Measurements from ENCODE around the gene MRPL11.
"Not testable (repeated sequence)": the region's sequence is repeated elsewhere in the genome, so short reads cannot be mapped to it uniquely, and the experiment has no call there.

Gene MRPL11

DNA sequence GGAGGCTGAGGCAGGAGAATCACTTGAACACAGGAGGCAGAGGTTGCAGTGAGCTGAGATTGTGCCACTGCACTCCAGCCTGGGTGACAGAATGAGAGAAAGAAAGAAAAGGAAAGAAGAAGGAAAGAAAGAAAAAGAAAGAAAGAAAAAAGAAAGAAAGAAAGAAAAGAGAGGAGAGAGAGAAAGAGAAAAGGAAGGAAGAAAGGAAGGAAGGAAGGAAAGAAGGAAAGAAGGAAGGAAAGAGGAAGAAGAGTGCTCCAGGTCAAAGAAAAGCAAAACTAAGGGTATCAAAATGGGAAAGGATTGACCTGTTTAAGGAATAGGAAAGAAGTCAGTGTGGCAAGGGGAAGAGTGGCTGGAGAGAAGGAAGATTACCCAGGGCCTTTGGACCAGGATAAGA lies 7.4 kb downstream of the MRPL11 start:
- DNase-seq (ENCODE audit: low spot score), result not testable (repeated sequence)

DNA sequence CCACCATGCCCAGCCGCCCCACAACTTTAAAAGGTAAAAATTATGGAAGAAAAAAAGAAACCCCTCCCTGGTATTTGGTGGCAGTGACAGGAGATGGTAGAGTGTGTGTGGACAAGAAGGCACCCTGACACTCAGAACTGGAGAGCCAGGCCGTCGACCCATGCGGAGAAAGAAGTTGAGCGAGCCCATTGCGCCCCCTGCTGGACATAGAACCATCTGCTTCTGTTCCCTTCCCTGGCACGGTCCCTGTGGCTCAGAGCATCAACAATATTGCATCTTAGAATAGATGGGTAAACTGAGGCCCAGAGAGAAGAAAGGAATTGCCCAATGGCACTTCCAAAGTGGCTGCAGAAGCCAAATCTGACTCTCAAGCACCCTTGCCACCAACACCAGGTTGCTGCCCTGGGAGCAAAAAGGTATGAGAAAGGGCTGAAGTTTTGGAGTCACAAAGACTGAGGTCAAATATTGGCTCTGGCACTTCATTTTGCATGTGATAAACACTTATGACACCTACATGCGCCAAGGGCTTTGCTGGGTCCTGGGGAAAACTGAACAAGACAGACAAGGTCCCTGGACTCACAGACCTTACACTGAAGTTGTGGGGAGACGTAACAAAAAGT lies 8.6 kb downstream of the MRPL11 start:
- peak; percentile 87 for DNase-seq (ENCODE audit: low spot score)

DNA sequence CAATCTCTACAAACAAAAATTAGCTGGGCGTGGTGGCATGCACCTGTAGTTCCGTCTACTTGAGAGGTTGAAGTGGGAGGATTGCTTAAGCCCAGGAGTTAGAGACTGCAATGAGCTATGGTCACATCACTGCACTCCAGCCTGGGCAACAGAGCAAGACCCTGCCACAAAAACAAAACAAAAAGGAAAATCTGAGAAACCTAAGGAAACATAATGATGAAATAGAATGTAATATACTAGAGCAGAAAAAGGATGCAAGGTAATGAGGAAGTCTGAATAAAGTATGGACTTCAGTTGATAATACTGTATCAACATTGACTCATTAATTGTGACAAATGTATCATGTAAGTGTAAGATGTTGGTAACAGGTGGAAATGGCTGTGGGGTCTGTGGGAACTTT lies 9.7 kb downstream of the MRPL11 start:
- no peak for DNase-seq (ENCODE audit: low spot score)

DNA sequence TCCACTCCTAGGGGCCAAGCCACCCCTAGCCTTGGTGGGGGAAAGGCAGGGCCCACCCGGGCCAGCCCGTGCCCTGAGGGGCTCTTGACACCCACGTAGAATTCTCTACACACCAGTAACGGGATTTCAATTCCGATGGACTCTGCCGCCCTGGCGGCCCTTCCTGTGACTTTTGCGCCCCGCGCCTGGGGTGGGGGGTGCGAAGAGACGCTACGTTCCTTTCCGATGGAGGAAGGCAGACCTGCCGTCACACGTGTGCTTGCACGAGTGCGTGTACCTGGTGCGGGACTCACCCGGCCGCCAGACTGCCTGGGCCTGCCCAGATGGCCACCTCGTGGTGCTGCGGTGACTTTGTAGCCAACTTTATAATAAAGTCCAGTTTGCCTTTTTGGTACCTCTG lies 12.3 kb downstream of the MRPL11 start:
- no peak for DNase-seq (ENCODE audit: low spot score)

DNA sequence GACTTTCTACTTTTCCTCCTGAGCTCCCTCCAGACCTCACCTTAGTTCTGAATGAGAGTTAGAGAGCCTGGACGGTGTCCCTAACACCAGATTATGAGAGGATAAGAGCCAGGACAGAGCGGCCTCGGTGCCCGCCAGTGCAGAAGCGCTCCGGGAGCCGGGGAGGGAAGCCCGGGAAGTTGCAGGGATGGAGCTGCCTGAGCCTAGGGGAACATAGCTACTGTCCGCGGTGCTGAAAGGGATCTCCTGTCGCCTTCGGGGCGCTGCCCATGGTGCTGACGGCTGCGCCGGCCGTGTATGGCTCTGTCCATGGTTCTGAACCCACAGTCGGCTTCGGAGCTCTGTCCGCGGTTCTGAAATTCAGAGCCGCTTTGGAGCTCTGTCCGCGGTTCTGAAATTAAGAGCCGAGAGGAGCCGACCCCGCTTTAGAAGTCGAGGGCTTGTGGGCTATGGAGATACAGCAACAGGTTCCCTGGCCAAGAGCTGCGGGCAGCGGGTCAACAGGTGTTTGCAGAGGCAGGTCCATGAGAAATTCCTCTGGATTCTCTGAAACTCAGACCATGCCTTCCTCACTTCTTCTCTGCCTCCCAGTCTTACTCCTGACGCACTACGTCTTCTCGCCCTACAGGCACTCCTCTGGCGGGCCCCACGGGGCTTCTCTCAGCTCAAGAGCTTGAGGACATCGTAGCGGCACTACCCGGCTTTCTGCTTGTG lies 17.0 kb downstream of the MRPL11 start:
- peak; percentile 92 for DNase-seq (ENCODE audit: low spot score)

DNA sequence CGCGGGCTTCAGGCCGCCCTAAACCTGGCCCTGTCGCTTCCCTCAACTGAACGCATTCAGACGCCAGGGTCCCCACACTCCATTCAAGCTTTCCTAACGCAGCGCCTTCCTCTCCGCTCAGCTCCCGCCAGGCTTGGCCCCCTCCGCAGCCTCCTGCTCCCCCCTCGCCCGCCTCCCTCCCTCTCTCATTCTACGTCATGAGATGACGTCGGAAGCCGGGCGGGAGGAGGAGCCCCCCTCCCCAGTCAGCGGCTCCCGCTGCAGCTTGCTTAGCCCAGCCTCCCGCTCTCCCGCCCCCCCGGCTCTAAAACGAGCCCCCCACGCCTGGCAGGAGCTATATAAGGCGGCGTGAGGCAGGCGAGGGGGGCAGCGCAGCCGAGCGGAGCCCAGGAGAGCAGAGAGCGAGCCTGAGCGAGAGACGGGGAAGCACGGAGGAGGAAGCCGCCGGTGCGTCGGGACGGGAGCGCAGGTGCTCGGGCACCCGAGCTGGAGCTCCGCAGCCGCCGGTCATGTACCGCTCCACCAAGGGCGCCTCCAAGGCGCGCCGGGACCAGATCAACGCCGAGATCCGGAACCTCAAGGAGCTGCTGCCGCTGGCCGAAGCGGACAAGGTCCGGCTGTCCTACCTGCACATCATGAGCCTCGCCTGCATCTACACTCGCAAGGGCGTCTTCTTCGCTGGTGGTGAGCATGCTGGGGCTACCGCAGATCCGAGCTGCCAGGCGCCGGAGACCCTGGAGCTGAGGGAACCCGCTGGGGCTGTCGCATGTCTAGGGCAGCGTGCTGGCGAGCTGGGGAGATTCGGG lies 17.8 kb downstream of the MRPL11 start, which contains the start of gene NPAS4:
TSS of gene NPAS4 (plus strand) at position 365 of the 806 bp plus-strand sequence. CDS start at position 510, 145 bp downstream.
- DNase-seq (ENCODE audit: low spot score), result peak; percentile 58

DNA sequence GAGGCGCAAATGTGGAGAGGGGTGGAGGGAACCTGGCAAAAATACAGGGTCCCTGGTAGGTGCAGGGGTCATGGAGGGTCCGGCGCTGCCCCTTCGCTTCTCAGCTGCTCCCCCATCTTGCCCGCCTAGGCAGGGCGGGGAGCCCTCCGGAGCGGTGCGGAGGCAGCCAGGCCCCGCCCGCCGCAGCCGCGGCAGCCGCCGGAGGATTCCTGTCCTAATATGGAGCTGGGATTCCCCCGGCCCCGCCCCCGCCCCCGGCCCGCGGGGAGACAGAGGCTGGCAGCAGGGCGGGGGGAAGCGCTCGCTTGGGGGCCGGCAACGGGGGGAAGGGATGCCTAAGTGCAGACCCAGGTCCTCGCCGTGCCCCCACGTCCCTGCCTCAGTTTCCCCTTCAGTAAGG lies 18.8 kb downstream of the MRPL11 start:
- no peak for DNase-seq (ENCODE audit: low spot score)

DNA sequence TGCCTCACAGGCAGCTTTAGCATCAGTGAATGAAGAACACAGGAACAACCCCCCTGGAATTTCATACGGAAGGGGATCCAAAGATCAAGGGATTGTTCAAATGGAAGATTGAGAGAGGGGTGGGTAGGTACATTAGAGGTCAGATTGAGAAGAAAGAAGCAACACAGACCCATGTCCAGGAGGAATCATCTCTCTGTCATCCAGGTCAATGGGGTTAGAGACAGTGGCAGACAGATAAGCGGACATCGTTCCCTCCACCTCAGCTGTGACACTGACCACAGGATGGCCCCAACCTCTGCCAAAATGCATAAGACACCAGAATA lies 19.7 kb downstream of the MRPL11 start:
- no peak for DNase-seq (ENCODE audit: low spot score)

DNA sequence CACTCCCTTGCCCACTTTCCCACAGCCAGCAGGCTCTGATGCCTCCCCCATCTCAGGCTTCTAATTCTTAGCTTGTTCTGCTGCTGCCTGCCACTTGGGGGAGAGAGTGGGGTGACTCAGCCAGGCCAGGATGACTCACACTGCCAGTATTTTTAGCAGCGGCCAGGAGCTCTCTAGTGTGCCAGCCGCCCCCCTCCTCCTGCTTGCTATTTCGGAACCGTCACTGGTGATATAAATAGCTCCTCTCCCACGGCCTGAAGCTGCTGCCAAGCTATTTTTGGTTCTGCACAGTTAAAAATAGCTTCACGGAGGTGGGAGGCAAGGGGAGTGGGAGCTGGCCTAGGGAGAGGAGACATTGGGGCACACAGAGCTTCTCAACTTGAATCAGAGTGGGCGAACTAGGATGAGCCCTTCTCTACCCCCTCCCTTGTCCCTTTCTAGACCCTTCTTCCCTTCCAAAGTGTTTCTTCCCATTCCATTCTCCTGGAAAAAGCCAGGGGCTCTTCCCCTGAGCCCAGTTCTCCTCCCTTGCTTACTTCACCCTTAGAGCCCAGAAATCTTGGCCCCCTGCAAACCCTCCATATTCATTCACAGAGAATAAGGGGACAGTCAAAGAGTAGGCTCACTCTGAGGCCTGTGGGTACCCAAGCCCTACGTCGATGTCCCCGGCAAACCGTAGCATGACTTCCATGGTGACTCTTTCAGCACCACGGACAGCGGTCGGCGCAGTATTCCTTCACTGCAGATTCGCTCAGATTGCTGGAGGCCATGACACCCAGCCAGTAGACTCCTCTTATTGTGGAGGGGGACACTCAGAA lies 20.3 kb downstream of the MRPL11 start:
- DNase-seq (ENCODE audit: low spot score), result peak; percentile 83

DNA sequence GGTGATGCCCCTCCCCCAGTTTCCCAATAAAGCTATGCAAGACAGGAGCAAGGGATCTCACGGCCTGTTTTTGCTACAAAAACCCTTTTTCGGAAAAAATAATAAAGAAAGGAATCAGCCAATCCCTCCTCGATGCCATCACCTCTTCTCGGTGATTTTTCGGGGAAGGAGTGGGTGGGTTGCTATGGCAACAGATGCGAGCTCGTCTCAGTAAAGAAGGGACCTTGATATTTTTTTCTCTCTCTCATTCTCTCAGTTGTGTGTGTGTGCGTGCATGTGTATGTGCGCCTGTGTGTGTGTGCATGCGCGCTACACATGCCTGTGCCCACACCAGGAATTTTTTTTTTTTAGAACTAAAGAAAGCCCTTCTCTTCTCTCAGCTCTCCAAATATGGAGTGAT lies 21.6 kb downstream of the MRPL11 start:
- peak; percentile 73 for DNase-seq (ENCODE audit: low spot score)

DNA sequence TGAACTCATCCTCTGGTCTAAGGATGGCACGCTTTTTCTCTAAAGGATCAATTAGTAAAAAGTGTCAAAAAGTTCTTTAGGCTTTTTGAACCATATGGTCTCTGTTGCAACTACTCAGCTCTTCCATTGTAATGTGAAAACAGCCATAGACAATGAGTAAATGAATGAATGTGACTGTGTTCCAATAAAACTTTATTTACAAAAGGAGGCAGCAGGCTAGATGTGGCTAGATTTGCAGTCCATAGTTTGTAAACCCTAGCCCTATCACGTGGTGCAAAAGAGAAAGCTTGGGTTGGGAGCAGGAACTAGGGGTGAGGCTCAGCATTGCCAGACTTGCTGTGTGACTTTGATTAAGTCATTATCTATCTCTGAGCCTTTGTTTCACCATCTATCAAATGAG lies 23.2 kb downstream of the MRPL11 start:
- no peak for DNase-seq (ENCODE audit: low spot score)

DNA sequence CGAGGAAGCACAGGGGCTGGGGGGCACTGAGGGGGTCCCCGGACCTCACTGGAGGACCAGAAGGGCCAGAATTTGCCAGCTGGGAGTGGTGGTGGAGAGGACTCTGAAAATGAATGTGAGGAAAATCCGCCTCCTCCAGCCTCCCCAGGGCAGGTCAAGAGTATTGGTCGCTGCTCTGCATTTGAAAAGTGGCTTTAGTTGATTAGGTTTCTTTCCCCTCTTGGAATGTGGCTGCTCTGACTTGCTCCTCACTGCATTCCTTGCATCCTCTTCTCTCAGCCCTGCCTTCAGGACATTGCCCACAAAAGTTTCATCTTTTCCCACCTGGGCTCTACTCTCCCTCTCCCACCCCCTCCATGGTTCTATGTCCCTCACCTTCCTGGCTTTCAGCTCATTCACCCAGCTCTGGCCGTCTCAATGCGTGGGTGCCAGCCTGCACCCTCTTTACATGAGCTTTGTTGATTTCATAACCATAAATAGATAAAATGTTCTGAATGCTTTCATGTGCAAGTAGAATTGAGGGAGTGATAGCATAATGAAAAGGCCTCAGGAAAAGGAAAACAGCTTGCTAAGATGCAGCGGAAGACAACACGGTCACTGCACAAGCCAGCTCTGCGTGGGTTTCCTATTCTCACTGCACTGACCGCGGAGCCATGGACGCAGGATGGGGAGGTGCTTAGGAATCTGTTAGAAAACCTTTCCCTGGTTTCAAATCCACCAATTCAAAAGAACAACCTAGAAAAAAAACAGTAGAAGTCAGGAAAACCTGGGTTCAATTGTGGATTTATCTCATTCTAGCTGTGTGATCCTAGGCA lies 24.3 kb downstream of the MRPL11 start:
- no peak for DNase-seq (ENCODE audit: low spot score)

DNA sequence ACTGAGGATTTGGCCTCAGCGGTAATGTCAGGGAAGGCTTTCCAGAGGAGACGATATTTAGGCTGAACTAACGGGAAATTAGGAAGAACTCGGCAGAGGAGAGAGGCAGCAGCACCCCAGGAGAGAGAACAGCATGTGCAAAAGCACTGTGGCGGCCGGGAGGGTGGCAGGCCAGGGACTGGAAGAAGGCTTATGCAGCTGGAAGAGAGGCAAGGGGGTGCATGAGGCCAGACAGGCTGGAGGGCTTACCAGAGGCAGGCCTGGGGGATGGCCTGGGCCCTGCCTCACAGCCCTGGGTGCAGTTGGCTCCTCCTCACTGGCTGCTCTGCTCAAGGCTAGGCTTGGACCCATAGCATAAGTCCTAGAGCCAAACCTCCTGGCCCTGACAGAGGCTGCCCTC lies 25.5 kb downstream of the MRPL11 start:
- no peak for DNase-seq (ENCODE audit: low spot score)

DNA sequence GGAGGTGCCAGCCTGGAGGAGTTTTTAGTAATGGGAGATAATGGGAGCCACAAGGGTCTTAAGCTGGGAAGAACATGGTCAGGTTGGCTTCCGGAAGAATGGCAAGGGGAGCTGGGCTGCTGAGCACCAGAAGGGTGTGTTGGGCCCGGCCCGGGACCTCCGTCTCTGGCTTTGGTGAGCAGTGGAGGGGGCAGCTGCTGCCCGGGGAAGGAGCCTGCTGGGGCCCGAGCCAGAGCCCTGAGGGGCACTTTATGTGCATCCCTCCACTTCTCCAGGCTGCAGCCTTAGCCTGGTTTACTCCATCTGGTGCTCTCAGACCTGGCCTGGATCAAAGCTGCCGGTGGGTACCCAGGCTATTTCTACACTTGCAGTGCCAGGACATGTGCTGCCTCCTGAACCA lies 26.5 kb downstream of the MRPL11 start:
- no peak for DNase-seq (ENCODE audit: low spot score)

DNA sequence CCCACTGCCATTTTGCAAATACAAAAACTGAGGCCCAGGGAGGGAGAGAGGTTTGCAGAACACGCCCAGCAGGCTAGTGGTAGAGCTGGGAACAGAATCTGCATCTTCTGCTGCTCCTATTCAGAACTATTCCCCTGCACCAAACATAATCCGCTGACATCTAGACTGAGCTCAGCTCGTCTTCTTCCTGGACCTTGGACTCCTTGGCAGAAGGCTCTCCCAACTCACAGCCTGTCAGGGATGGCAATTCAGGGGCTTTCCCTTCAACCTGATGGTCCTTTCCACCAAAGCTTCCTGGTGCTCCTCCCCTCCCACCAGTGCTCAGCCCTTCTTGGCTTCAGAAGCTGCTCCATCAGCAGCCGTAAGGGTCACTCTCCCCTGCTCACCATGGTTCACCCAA lies 27.3 kb downstream of the MRPL11 start:
- DNase-seq (ENCODE audit: low spot score), result no peak

DNA sequence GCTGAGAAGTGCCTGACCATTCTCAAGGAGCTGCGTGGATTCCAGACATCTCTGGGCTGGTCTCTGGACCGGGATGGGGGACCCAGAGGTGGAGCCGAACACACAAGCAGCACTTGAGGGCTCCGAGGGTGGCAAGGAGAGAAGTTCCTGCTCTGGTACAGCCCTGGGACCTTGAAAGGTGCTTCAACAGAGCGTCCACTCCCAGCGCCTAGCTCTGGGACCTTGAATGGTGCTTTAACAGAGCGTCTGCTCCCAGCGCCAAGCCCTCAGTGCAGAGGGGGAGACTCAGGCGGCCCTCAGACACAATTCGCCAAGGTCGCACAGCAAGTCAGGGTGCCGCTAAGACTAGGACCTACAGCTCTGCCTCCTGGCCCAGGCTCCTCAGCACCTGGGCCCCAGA lies 28.5 kb downstream of the MRPL11 start:
- DNase-seq (ENCODE audit: low spot score), result no peak

DNA sequence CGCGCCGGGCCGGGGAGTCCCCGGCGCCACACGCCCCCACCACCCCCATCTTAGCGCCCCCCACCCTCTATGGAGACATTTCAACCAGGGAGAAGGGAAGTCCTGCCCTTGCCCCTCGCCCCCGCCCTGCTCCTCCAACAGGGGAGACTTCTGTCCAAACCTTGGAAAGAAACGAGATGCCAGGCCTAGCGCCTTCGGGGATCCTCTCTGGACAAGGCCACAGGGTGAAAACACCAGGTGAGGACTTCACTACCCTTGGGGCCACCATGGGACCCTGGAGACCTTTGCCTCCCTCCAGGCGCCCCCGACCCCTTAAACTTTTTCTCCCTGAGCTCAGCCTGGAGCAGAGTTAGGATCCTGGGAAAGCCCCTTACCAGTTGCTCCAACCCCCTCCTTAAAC lies 29.4 kb downstream of the MRPL11 start:
- no peak for DNase-seq (ENCODE audit: low spot score)

DNA sequence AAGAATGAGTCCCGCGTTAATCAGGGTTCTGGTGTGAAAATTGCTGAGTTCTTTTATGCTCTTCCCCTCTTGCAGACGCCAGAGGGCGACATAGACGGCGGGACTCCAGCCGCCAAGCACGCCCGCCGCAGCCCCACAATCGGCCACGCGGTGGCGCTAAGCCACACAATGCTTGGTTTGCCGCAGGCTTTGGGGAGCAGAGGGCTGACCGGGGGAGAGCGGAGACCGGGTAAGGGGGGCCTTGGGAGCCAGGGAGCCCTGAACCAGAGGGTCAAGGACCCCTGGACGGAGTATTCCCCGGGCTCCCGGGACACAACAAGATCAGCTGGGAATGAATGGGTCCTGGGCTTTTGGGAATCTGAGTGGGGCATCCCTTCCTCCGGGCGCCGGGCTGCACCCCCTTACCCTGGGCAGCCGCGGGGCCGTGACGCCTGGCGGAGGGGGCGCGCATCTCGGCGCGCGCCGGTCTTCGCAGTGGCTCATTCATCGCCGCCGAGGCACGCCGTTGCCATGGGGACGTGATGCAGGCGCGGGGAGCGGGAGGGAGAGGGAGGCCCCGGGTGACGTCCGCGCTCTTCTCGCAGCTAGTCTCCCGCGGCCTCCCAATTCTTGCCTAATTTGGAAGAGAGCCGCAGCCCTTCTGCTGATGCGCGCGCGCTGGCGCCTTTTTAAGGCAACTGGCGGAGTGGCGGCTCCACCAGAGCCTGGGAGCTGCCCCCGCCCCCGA lies 30.0 kb downstream of the MRPL11 start:
- peak; percentile 93 for DNase-seq (ENCODE audit: low spot score)

DNA sequence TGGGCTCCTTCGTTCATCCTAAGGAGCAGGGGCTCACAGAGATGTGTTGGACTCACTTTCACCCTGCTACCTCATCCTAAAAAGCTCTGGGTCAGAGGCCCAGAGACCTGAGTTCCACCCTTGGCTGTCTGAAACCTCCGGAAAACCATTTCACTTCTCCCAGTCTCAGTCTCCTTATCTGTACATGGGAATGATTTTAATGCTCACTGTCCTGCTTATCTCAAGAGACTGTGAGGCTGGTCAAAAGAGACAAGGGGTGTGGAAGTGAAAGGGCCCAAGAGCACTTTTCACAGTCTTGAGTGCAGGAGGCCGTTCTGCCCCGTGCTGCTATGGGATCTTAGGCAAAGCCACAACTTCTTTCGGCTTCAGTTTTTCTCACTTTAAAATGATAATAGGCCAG lies 31.0 kb downstream of the MRPL11 start:
- no peak for DNase-seq (ENCODE audit: low spot score)

DNA sequence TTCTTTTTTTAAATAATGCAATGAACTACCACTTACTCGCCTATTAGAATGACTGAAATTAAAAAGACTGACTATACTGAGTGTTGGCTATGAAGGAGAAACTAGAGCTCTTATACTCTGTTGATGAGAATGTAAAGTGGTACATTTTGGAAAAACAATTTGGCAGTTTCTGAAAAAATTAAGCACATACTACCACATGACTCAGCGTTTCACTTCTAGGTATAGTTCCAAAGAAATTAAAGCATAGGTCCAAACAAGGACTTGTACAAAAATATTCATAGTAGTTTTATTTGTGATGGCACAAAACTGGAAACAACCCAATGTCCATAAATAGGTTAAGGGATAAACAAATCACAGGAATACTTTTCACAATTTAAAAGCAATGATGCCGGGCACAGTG lies 44.7 kb downstream of the MRPL11 start:
- DNase-seq (ENCODE audit: low spot score), result no peak

DNA sequence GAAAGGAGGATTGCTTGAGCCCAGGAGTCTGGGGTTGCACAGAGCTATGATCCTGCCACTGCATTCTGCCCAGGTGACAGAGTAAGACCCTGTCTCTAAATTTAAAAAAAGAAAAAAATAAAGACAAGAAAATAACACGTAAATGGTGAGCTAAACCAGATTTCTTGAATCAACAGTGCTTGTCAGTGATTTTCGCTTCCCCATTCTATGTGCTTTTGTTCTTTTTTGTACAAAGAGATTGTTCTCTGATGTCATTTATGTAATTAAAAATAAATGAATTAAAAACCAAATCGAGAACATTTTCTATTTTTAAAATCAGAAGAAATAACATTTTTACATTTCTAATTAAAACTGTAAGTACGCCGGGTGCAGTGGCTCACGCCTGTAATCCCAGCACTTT lies 47.3 kb downstream of the MRPL11 start:
- no peak for DNase-seq (ENCODE audit: low spot score)
